Neural crest cell (in vitro differentiated cells): ENCODE results near the gene UBE2Z. TPM values are rescaled to one million over a fixed set of nuclear protein-coding genes. Genes with fewer than 3 reads are reported as not detected.
"Not testable (repeated sequence)": the region's sequence is repeated elsewhere in the genome, so short reads cannot be mapped to it uniquely, and the experiment has no call there.

Experiments
- DNase-seq: peaks from one replicate; pipeline ENCODE4 v3.0.0; 2021; ENCODE audit warnings: low read depth, mixed read lengths, low spot score
- H3K27ac Mint-ChIP-seq: one replicate; pipeline ENCODE4 v1.8.0; 2021; ENCODE audit warnings: mild to moderate bottlenecking, mixed read lengths; ENCODE audit not compliant: unreplicated experiment
- H3K27me3 Mint-ChIP-seq: 2 replicates; pipeline ENCODE4 v1.8.0; 2021; ENCODE audit warnings: low read depth, mild to moderate bottlenecking, mixed read lengths
- H3K36me3 Mint-ChIP-seq: 2 replicates; pipeline ENCODE4 v1.8.0; 2021; ENCODE audit warnings: low read depth, mild to moderate bottlenecking, mixed read lengths
- H3K4me1 Mint-ChIP-seq: 2 replicates; pipeline ENCODE4 v1.8.0; 2021; ENCODE audit warnings: mixed read lengths
- H3K4me3 Mint-ChIP-seq: one replicate; pipeline ENCODE4 v1.8.0; 2021; ENCODE audit warnings: mild to moderate bottlenecking, mixed read lengths
- H3K9me3 Mint-ChIP-seq: 2 replicates; pipeline ENCODE4 v1.8.0; 2021; ENCODE audit warnings: mixed read lengths
- total RNA-seq: library from RNA; stranded (reverse); gene quantifications from 2 replicates; pipeline ENCODE4 v1.2.1, GENCODE V29; 2021
- TF ChIP-seq, protein P1 (sequence below): fragments of 200-600 bp; sonication (generic); conservative IDR thresholded peaks from 2 replicates; pipeline ENCODE4 v1.5.0; 2021; ENCODE audit warnings: antibody characterized with exemption, mild to moderate bottlenecking

UBE2Z gene
- total RNA-seq, 1 donor from 2014 or later, result 56.8 TPM

DNA sequence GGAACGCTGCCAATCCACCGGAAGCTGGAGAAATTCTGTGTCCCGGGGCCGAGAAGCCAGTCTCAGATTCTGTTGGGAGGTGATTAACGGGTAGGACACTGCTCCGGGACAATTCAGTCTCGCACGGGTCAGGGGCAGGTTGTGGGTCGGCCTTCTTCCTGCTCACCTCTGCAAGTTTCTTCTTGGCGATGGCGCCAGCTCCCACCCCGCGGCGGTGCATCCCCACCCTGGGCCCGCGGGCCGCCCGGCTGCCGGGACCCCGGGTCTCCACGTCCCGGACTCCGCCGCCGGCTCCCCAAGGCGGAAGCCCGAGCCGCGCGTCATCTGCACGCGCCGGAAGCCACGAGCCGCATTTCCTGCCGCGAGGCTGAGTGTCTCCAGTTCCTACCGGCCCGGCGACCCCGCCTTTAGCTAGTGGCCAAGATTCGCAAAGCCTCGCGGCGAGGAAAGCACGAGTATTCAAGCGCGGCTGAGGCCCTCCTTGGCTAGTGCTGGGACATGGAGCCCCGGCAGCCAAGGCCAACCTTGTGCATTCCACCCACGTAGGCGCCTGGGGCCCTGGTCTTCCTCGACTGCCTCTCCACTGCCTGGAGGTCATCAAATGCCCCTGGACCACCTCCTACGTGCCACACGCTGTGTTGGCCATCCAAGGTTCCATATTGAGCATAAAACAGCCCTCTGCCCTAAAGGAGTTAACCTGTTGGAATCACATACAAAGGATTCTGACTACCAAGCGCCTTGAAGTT is 36.5 kb downstream of the UBE2Z start, which contains the start of gene SNF8:
SNF8 (minus strand) TSS at position 328 of the 746 bp plus-strand sequence; CDS start at position 220, 108 bp downstream.
- peak; percentile 84 for DNase-seq
- Mint-ChIP-seq H3K4me3 (peak within 1 kb of the TSS; percentile 98), H3K9me3 (no peaks in the 10 kb centered on the region), H3K36me3 (peaks cover 4% of the 10 kb centered on the region), H3K27ac (peak within 1 kb of the TSS; percentile 97), H3K27me3 (no peaks in the 10 kb centered on the region), H3K4me1 (peaks cover 23% of the 10 kb centered on the region)
- TF ChIP-seq, protein P1, sequence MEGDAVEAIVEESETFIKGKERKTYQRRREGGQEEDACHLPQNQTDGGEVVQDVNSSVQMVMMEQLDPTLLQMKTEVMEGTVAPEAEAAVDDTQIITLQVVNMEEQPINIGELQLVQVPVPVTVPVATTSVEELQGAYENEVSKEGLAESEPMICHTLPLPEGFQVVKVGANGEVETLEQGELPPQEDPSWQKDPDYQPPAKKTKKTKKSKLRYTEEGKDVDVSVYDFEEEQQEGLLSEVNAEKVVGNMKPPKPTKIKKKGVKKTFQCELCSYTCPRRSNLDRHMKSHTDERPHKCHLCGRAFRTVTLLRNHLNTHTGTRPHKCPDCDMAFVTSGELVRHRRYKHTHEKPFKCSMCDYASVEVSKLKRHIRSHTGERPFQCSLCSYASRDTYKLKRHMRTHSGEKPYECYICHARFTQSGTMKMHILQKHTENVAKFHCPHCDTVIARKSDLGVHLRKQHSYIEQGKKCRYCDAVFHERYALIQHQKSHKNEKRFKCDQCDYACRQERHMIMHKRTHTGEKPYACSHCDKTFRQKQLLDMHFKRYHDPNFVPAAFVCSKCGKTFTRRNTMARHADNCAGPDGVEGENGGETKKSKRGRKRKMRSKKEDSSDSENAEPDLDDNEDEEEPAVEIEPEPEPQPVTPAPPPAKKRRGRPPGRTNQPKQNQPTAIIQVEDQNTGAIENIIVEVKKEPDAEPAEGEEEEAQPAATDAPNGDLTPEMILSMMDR, result no peak

DNA sequence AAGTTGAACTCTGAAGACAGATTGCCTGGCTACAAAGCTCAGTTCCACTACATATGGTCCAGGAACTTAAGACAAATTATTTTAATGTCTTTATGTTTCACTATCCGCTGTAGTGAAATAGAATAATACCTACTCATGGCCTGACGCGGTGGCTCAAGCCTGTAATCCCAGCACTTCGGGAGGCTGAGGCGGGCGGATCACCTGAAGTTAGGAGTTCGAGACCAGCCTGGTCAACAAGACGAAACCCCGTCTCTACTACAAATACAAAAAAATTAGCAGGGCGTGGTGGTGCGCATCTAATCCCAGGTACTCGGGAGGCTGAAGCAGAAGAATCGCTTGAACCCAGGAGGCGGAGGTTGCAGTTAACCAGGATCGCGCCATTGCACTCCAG is 37.0 kb downstream of the UBE2Z start:
- Mint-ChIP-seq H3K4me1 (peaks cover 23% of the 10 kb centered on the region), H3K27ac (peak overlapping the region; percentile 87), H3K4me3 (peak overlapping the region; percentile 98)
- not testable (repeated sequence) for DNase-seq, H3K36me3 Mint-ChIP-seq, H3K27me3 Mint-ChIP-seq, H3K9me3 Mint-ChIP-seq

DNA sequence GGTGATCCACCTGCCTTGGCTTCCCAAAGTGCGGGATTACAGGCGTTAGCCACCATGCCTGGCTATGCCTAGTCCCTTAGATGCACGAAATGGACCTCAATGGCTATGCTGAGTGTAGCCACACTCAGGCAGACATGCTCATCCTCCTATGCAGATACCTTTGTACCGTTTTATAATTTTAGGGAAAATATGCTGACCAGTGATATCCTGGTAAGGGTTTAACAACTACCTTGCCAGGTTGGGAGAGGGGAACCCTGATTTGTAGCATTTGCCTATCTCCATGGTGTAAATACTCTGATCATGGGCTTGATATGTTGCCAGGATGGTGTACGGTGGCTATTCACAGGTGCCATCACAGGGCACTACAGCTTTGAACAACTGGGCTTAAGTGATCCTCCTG is 43.4 kb downstream of the UBE2Z start:
- no peaks in the 10 kb centered on the region for H3K9me3 Mint-ChIP-seq
- peaks cover 14% of the 10 kb centered on the region for H3K4me1 Mint-ChIP-seq
- no peak overlapping the region for H3K27ac Mint-ChIP-seq
- no peaks in the 10 kb centered on the region for H3K27me3 Mint-ChIP-seq
- no peaks in the 10 kb centered on the region for H3K36me3 Mint-ChIP-seq
- no peak for DNase-seq
- H3K4me3 Mint-ChIP-seq, result no peak overlapping the region
- TF ChIP-seq, protein P1, result no peak

DNA sequence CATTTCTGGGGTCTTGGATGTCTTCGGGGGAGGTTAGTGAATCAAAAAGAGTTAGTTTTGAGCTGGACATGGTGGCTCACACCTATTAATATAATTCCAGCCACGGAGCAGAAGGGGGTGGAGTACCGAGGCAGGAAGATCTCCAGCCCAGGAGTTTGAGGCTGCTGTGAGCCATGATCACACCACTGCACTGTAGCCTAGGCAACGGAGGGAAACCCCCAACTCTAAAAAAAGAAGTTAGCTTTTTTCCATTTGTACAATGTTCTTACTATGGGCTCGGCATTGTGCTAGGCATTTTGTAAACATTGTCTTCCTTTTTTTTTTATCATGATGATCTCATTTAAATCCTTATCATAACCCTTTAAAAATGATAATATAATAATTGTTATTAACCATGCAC is 44.7 kb downstream of the UBE2Z start:
- Mint-ChIP-seq H3K4me1 (peaks cover 14% of the 10 kb centered on the region), H3K9me3 (no peaks in the 10 kb centered on the region), H3K27ac (no peak overlapping the region), H3K36me3 (no peaks in the 10 kb centered on the region), H3K27me3 (no peaks in the 10 kb centered on the region), H3K4me3 (peak overlapping the region; percentile 17)
- DNase-seq, result no peak
- TF ChIP-seq, protein P1, result no peak

DNA sequence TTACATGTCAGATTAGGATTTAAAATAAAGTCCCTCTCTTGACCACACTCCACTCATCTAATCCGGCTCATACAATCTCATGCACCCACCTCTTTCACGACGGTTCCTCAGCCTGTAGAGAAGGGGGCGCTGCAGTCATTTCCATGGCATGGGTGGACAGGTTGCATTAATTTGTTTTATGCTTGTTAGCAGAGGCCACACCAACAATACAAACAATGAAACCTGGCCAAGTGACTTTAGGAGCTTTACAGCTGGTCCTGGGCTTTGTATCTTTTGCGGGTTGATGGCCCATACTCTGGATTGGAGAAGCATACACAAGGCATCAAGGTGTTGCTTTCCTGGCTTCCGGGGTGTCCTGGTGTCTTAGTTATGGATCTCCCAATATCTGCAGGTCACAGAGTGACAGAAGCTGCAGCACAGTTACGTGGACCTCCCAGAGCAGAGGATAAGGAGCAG is 46.1 kb downstream of the UBE2Z start:
- Mint-ChIP-seq H3K4me3 (no peak overlapping the region), H3K9me3 (no peaks in the 10 kb centered on the region), H3K27me3 (peaks cover 4% of the 10 kb centered on the region), H3K4me1 (peaks cover 14% of the 10 kb centered on the region), H3K36me3 (no peaks in the 10 kb centered on the region), H3K27ac (no peak overlapping the region)
- DNase-seq, result no peak
- TF ChIP-seq, protein P1, result peak; percentile 52

DNA sequence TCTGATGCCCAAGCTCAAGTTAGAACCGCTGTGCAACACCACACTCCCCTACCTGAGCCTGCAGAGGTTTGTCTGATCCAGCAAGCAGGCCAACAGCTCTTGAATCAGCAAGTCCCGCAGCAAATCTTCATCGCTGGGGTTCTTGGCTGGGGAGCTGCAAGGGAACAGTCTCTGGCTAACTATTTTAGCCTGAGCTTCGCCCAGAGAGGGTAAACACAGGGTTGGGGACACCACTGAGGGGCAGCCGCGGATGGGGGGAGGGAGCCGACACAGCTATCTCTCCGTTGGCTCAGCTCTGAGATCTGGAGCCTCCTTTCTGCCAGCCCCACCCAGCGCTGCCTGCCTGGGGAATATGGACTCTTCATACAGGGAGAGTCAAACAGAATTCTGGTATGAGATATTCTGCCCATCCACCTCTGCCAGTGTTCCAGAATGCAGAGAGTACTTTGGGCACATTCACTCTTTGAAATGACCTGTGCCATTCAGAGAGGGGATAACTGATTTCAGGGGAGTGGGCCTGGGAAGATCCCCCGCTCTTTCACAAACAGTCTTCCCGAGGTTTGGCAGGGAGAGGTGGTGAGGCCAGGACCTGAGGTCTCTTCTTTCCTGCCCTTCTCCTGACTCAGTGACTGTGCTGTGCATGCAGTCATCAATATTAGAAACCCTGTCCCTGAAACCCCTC is 52.8 kb downstream of the UBE2Z start:
- Mint-ChIP-seq H3K27me3 (peaks cover 13% of the 10 kb centered on the region), H3K4me1 (peaks cover 17% of the 10 kb centered on the region), H3K9me3 (no peaks in the 10 kb centered on the region), H3K4me3 (no peak overlapping the region), H3K27ac (no peak overlapping the region), H3K36me3 (no peaks in the 10 kb centered on the region)
- no peak for DNase-seq
- TF ChIP-seq, protein P1, result no peak
